Retina (tissue), 1 donor: ENCODE measurements around the gene SETD3.
"Not testable (repeated sequence)": the region's sequence is repeated elsewhere in the genome, so short reads cannot be mapped to it uniquely, and the experiment has no call there.

Experiments
- DNase-seq: peaks from one replicate; pipeline ENCODE4 v3.0.0-alpha.2; 2016

Gene SETD3

GRCh38 chr14:99354166-99354875, 126.3 kb downstream of the SETD3 start:
- no peak for DNase-seq

GRCh38 chr14:99352688-99353280, 127.9 kb downstream of the SETD3 start:
- DNase-seq, result no peak

GRCh38 chr14:99351166-99352007, 129.3 kb downstream of the SETD3 start:
- DNase-seq, result no peak

GRCh38 chr14:99350751-99351150, 129.9 kb downstream of the SETD3 start:
- DNase-seq, result no peak

- DNase-seq, result no peak
Measured at GRCh38 chr14:99349721-99350495, 130.8 kb downstream of the SETD3 start.

- no peak for DNase-seq
Measured at GRCh38 chr14:99348816-99349614, 131.6 kb downstream of the SETD3 start.

- DNase-seq, result not testable (repeated sequence)
Measured at GRCh38 chr14:99348231-99348630, 132.4 kb downstream of the SETD3 start.
